Measurements from ENCODE around the gene UNC79.
"Not testable (repeated sequence)": the region's sequence is repeated elsewhere in the genome, so short reads cannot be mapped to it uniquely, and the experiment has no call there.

The UNC79 gene

GRCh38 chr14:93496856-93497741, 66.4 kb downstream of the UNC79 start:
- DNase-seq, result no peak

- no peak for DNase-seq
These were observed 79.3 kb downstream of the UNC79 start for GRCh38 chr14:93510056-93510455.

DNA sequence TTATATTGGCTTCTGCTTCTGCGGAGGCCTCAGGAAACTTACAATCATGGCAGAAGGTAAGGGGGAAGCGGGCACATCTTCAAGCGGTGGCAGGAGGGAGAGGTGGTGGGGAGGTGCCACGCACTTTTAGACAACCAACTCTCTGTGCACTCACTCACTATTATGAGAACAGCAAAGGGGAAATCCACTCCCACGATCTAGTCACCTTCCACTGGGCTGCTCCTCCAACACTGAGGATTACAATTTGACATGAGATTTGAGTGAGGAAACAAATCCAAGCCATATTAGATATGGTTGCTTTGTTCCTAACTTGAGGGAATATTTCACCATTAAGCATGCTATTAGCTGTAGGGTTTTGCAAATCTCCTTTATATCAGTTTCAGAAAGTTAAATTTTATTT, 80.3 kb downstream of the UNC79 start:
- no peak for DNase-seq

DNA sequence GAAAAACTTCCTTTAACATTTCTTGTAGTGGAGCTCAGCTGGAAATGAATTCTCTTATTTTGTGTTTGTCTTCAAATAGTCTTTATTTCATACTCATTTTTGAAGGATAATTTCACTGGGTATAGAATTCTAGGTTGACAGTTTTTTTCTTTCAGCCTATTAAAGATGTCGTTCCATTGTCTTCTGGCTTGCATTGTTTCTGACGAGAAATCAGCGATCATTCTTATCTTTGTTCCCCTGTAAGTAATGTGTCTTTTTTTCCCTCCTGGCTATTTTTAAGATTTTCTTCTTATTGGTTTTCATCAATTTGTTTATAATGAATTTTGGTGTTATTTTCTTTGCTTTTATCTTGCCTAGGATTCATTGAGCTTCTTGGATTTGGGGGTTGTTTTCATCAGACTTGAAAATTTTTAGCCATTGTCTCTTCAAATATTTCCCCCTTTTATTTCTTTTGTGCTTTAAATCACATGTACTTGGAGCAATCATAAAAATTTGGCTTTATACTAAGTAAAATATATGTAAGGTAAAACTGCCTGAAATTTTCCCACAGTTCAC, 89.4 kb downstream of the UNC79 start:
- no peak for DNase-seq

GRCh38 chr14:93522221-93522620, 91.5 kb downstream of the UNC79 start:
- no peak for DNase-seq

DNA sequence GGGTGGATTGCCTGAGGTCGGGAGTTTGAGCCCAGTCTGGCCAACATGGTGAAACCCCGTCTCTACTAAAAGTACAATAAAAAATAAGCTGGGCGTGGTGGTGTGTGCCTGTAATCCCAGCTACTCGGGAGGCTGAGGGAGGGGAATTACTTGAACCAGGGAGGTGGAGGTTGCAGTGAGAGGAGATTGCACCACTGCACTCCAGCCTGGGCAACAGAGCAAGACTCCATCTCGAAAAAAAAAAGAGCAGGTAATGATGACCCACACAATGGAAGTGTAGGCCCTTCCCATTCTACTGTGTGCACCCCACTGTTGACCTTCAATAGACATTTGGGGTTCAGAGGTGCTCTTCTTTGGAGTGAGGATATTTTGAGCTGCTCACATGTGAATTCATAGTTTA, 94.5 kb downstream of the UNC79 start:
- not testable (repeated sequence) for DNase-seq

GRCh38 chr14:93525696-93526451, 95.1 kb downstream of the UNC79 start:
- no peak for DNase-seq

GRCh38 chr14:93527203-93527607, 96.5 kb downstream of the UNC79 start:
- no peak for DNase-seq

DNA sequence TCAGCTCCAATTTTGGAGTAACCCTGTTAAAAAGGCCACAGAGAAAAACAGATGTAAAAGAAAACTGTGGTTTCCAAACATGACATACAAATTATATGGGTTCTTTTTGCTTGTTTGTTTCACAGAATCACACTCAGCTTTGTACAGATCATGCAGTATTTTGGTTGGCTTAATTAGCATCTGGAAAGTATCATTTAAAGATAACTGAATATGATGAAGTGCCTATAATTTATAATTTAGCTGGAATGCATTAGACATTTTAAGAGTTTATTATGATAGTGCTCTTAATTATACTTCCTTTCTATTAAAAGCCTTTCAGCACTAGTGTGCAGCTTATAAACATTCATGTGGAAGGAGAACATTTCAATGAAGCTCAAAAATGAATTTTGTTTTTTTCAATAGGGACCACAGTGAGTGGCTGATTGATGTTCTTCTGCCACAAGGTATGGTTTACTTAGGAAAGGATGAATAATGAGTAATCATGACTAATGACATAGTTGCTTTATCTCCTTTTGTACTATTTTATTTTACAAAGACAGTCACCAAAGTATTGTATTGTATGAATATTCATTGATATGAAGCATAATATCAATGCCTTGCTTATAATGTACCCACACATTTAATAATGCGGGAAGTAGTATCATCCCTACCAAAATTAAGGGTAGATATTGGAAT, 98.3 kb downstream of the UNC79 start:
- no peak for DNase-seq

GRCh38 chr14:93531644-93532043, 100.9 kb downstream of the UNC79 start:
- DNase-seq, result no peak

- no peak for DNase-seq
These were observed 101.8 kb downstream of the UNC79 start for GRCh38 chr14:93532541-93532940.

DNA sequence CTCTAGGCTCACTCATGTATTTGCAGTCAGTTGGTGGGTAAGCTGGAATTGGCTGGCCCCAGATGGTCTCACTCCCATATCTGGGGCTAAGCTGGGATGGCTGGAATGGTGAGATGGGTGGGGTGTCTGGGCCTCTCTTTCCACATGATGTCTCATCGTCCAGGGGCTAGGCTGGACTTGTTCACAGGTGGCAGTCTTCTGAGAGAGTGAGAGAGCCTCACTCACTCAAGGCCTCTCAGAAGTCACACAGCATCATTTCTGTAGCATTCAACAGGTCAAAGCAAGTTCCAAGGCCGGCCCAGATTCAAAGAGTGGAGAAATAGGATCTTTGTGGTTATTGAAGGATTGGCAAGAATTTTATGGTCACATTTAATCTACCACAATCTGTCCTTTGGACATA, 102.7 kb downstream of the UNC79 start:
- no peak for DNase-seq

DNA sequence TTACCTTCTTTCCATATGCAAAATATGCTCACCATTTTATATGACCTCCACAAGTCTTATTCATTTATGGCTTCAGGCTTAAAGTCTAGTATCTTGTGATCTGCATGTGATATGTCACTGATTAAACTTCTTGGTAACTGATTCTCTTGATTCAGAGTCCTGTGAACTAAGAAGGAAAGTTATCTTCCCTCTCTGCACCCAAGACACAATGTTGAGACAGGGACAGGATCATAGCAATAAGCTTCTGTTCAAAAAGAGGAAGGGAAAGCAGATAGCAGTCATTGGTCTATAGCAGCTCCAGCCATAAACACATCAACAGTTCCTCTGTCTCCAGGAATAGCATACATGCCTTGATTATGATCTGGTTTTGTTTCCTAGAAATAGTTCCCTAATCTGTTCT, 103.1 kb downstream of the UNC79 start:
- DNase-seq, result no peak

- DNase-seq, result no peak
These were observed 104.8 kb downstream of the UNC79 start for GRCh38 chr14:93535537-93535936.

GRCh38 chr14:93536945-93537344, 106.2 kb downstream of the UNC79 start:
- no peak for DNase-seq

DNA sequence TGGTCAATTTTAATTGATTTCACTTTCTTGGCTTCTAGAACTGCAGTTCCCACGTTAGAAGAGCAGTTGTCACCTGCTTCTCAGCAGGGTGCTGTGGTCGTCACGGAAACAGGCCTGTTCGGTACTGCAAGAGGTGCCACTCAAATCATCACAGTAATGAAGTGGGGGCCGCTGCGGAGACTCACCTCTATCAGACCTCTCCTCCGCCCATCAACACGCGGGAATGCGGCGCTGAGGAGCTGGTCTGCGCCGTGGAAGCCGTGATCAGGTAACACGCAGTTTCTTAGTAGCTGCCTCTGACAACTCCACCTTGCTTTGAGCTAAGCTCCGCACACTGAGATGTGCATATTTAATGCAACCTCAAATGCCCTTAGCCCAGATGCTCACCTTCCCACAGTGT, 107.2 kb downstream of the UNC79 start:
- DNase-seq, result no peak

DNA sequence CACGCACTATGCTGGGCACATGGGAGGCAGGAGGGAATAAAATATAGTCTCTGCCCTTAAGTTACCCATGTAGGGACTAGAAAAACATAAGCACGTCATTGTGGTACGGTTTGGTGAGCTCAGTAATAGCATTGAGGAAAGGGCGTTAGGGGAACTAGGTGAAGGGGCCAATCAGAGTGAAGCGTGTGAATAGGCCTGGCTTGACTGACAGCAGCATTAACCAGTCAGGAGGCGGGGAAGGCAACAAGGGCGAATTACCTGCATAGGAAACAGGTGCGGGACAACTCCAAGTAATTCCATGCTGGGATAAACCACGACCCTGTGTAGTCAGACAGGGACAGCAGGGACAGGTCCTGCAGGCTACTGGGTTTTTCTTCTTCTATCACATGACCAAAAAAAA, 107.7 kb downstream of the UNC79 start:
- DNase-seq, result no peak

DNA sequence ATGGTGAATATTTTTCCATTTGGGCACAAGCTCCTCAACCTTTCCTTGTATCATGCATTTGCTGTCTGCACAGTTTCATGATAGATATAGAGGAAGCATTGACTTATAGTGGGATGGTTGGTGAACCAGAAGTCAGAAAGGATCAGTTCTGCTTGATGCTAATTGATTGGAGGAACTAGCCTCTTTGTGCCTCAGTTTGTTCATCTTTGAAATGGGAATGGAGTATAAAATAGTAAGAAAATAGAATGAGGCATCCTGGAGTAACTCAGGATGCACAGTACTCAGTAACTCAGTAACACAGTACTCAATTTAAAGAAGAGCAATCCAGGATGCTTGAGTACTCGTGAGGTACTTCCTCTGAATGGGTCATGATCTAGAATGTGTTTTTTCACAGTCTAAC, 109.5 kb downstream of the UNC79 start:
- no peak for DNase-seq

- no peak for DNase-seq
These were observed 113.0 kb downstream of the UNC79 start for GRCh38 chr14:93543766-93544165.

- DNase-seq, result no peak
These were observed 113.5 kb downstream of the UNC79 start for GRCh38 chr14:93544212-93544611.

DNA sequence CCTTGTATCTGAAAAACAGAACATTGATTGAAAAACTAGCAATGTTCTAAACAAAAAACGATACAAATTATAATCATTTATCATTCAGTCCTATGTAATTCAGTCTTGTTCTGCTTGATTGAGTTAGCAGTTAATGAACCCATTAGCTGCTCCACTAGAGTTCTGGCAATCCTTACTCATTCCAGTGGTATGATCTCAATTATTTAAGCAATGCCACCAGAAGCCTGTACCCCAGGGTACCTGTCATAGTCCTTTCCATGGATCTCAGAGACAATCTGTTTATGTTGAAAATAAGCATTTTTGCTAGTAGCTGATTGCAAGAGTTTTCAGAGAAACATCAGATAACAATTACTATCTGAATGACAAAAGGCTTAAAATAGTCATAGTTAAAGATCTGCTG, 115.9 kb downstream of the UNC79 start:
- DNase-seq, result no peak

DNA sequence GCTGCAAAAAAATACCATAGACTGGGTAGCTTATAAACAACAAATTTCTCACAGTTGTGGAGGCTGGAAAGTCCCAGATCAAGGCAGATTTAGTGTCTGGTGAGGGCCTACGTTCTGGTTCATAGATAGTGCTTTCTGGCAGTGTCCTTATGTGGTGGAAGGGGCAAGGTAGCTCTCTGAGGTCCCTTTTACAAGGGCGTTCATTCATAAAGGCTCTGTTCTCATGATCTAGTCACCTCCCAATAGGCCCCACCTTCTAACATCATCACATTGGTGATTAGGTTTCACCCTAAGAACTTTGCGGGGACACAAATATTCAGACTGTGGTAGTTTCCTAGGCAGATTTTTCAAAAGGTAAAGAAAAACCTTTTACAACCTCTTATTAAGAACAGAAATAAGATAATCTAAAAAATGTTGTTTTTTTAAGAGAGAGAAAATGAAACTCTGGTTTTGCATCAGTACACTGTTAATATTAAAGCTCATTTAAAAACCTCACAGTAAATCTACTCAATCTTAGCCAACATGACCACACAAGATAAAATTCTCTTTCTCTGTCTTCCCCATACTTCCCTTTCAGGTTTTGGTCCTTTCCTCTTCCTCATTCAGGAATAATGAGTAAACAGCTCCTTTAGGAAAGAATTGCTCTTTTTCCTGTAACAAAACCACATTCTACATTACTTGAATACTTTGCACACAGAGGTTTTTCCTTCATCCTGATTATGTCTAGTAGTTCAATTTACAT, 117.5 kb downstream of the UNC79 start:
- no peak for DNase-seq

GRCh38 chr14:93549595-93549994, 118.9 kb downstream of the UNC79 start:
- DNase-seq, result no peak
